Endothelial cell of umbilical vein (primary cell): ENCODE data around the gene SRGAP3. TPM values are rescaled to one million over a fixed set of nuclear protein-coding genes. Genes with fewer than 3 reads are reported as not detected.

Experiments used
- BruUV-seq: library from RNA; stranded (reverse); fragments of 400-500 nt; replicated peaks from 2 replicates; lab custom pipeline; 2021; lab: Mats Ljungman, UMichigan
- CTCF ChIA-PET: fragments of 300-600, 350-600 bp; sonication (Branson Sonifier 250); formaldehyde crosslinking; loops from one replicate; lab custom pipeline; 2021; ENCODE audit warnings: antibody characterized with exemption, inconsistent platforms; lab: Charles Lee
- POLR2A ChIA-PET: fragments of 300-600, 350-600 bp; sonication (Branson Sonifier 250); formaldehyde crosslinking; loops from one replicate; lab custom pipeline; 2021; ENCODE audit warnings: antibody characterized with exemption, inconsistent platforms; lab: Charles Lee
- DNase-seq: peaks from one replicate; pipeline ENCODE4 v3.0.0-alpha.2; 2011; ENCODE audit warnings: low read depth, low spot score
- FAIRE-seq: peaks from 2 replicates; lab custom pipeline; 2011; peaks lifted over from hg19 to GRCh38; lab: Jason Lieb, UNC
- H2AFZ ChIP-seq: 2 replicates; pipeline ENCODE4 v1.6.0; 2012; ENCODE audit warnings: low read depth, low read length, control low read depth, inconsistent platforms
- H3K27ac ChIP-seq: 2 replicates; pipeline ENCODE4 v1.5.1; 2011; ENCODE audit warnings: low read depth, mild to moderate bottlenecking, control low read depth, low read length, moderate library complexity; ENCODE audit not compliant: insufficient read depth
- H3K27me3 ChIP-seq, 2 experiments: 2 replicates each; pipeline versions ENCODE4 v1.6.0 to v1.6.1; 2011; ENCODE audit warnings: low read length in 2 of 2, mixed read lengths in 1 of 2; ENCODE audit not compliant: control insufficient read depth in 2 of 2, insufficient read depth in 2 of 2
- H3K36me3 ChIP-seq, 2 experiments: 2 replicates in 1 of 2; 3 replicates in 1 of 2; pipeline ENCODE4 v1.5.1; 2011; ENCODE audit warnings: low read length in 2 of 2, mild to moderate bottlenecking in 1 of 2, moderate library complexity in 1 of 2; ENCODE audit not compliant: control insufficient read depth in 2 of 2, insufficient read depth in 2 of 2; ENCODE audit errors: extremely low read depth in 1 of 2
- H3K4me1 ChIP-seq: 3 replicates; pipeline ENCODE4 v1.5.1; 2011; ENCODE audit warnings: mild to moderate bottlenecking, low read length; ENCODE audit not compliant: control insufficient read depth, insufficient read depth; ENCODE audit errors: extremely low read depth
- H3K4me2 ChIP-seq: 2 replicates; pipeline ENCODE4 v1.6.1; 2011; ENCODE audit warnings: low read length, control low read depth, mixed read lengths; ENCODE audit not compliant: insufficient read depth
- H3K4me3 ChIP-seq, 3 experiments: fragments of 200-600 bp in 1 of 3; sonication (generic), shearing (Covaris generic) in 1 of 3; replicated peaks in 1 of 3; 2 replicates each; pipeline ENCODE4 v1.5.1; 2011 to 2016; ENCODE audit warnings: control low read depth in 3 of 3, low read length in 3 of 3, mild to moderate bottlenecking in 2 of 3, inconsistent platforms in 1 of 3, low read depth in 1 of 3, moderate library complexity in 1 of 3; ENCODE audit not compliant: insufficient read depth in 1 of 3
- H3K79me2 ChIP-seq: 2 replicates; pipeline ENCODE4 v1.6.0; 2012; ENCODE audit warnings: low read length, inconsistent platforms; ENCODE audit not compliant: control insufficient read depth, insufficient read depth
- H3K9ac ChIP-seq: replicated peaks from 2 replicates; pipeline ENCODE3; 2011; ENCODE audit warnings: low read length, control low read depth; ENCODE audit not compliant: insufficient read depth; ENCODE audit errors: extremely low read depth
- H3K9me1 ChIP-seq: replicated peaks from 3 replicates; pipeline ENCODE4 v1.6.0; 2011; ENCODE audit warnings: mild to moderate bottlenecking, low read length; ENCODE audit not compliant: control insufficient read depth, insufficient read depth; ENCODE audit errors: extremely low read depth
- H3K9me3 ChIP-seq: replicated peaks from 2 replicates; pipeline ENCODE4 v1.5.1; 2012; ENCODE audit warnings: low read length, inconsistent platforms; ENCODE audit not compliant: control insufficient read depth, insufficient read depth
- H4K20me1 ChIP-seq: replicated peaks from 2 replicates; pipeline ENCODE3; 2011; ENCODE audit warnings: mild to moderate bottlenecking, low read length; ENCODE audit not compliant: control insufficient read depth, insufficient read depth; ENCODE audit errors: extremely low read depth
- EZH2 ChIP-seq: IDR thresholded peaks from 2 replicates; pipeline ENCODE4 v1.6.1; 2012; ENCODE audit warnings: borderline replicate concordance, low read depth, mild to moderate bottlenecking, moderate library complexity, low read length, inconsistent platforms; ENCODE audit not compliant: severe bottlenecking
- FOS ChIP-seq: IDR thresholded peaks from 2 replicates; pipeline ENCODE4 v1.6.1; 2011; ENCODE audit warnings: mild to moderate bottlenecking, low read length, moderate library complexity, borderline replicate concordance; ENCODE audit not compliant: insufficient read depth
- GATA2 ChIP-seq: IDR thresholded peaks from 2 replicates; pipeline ENCODE4 v1.7.0; 2011; ENCODE audit warnings: low read depth, mild to moderate bottlenecking, moderate library complexity, mixed read lengths, low read length; ENCODE audit not compliant: insufficient read length, insufficient read depth
- JUN ChIP-seq: IDR thresholded peaks from 2 replicates; pipeline ENCODE4 v1.6.1; 2011; ENCODE audit warnings: borderline replicate concordance, low read depth; ENCODE audit not compliant: insufficient read length, insufficient read depth
- MYC ChIP-seq: IDR thresholded peaks from one replicate; pipeline ENCODE4 v1.6.1; 2011; ENCODE audit warnings: mild to moderate bottlenecking, low read depth, low read length
- POLR2A ChIP-seq: IDR thresholded peaks from 2 replicates; pipeline ENCODE4 v1.6.1; 2012; ENCODE audit warnings: low read depth, mild to moderate bottlenecking, control low read depth, low read length
- POLR2AphosphoS5 ChIP-seq: IDR thresholded peaks from 2 replicates; pipeline ENCODE4 v1.6.1; 2012; ENCODE audit warnings: low read depth, mild to moderate bottlenecking, control low read depth, low read length, moderate library complexity; ENCODE audit not compliant: insufficient read depth
- dilution Hi-C: fragments of 300-500 bp; cut with MboI; formaldehyde crosslinking; loops from one replicate; pipeline ENCODE4 v1.15.0; 2019; ENCODE audit warnings: low sequenced_read_pairs; ENCODE audit not compliant: extremely low pct_ligation_motif_present
- intact Hi-C: fragments of 100-400 bp; cut with micrococcal nuclease; formaldehyde crosslinking; loops from one replicate; pipeline ENCODE4 v1.10.0; 2022
- polyA plus RNA-seq, 4 experiments: library from polyadenylated mRNA; depleted of rRNA in 3 of 4; stranded (reverse) in 3 of 4; unstranded in 1 of 4; fragments of >200 nt; gene quantifications; 2 replicates each; pipeline versions ENCODE4 v1.2.1 to v1.2.3, GENCODE V29; 2011 to 2012; ENCODE audit warnings: missing spikeins in 1 of 4
- total RNA-seq: library from RNA; stranded (reverse); gene quantifications from 2 replicates; pipeline ENCODE4 v1.2.3, GENCODE V29; 2021
- TF ChIP-seq, protein P1 (sequence below): IDR thresholded peaks from 2 replicates; pipeline ENCODE4 v1.6.1; 2011; ENCODE audit not compliant: insufficient read depth, insufficient read length
- TF ChIP-seq, protein P2 (sequence below), 2 donors: IDR thresholded peaks; 1 replicate in 1 of 2; 2 replicates in 1 of 2; pipeline ENCODE4 v1.5.1; 2011; ENCODE audit warnings: low read length in 2 of 2, mild to moderate bottlenecking in 2 of 2, moderate library complexity in 2 of 2, control low read depth in 1 of 2, inconsistent platforms in 1 of 2, low read depth in 1 of 2; ENCODE audit not compliant: insufficient read depth in 1 of 2; ENCODE audit errors: extremely low read depth in 1 of 2

Gene SRGAP3
- total and polyA plus RNA-seq, 2 donors (not counting 3 experiments of a cell fraction or from before 2014, with no cell fraction given) = 0.06 TPM; not detected in 1

DNA sequence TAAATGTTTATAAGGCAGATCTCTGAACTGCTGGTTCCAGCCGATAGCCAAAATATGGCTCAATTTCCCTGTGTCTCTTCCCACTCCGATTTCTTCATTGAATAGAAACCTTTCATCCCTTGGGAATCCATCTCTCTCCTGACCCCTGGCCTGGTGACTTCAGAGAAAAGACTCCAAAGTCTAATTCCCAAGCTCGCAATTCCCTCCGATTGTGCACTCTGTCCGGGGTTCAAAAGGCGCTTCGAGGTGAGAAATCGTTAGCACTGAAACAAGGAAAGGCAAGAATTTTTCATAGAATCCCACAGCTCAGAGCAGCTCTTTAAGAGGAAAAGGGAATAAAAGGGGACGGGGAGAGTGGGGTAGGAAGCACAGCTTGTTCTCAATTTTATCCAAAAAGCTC lies 267.7 kb downstream of the SRGAP3 start:
- no peak overlapping the region for H3K4me2 ChIP-seq
- ChIA-PET POLR2A (no interaction called here), CTCF (interaction anchor here (1.0 kb wide), 1 partner anchor 12 kb away, joined by 3 read pairs; no protein-coding TSS in a partner anchor)
- no peaks in the 10 kb centered on the region for H4K20me1 ChIP-seq
- no peaks in the 10 kb centered on the region for H3K9me1 ChIP-seq
- no TSS peak for BruUV-seq
- H3K9ac ChIP-seq = no peak overlapping the region
- no peaks in the 10 kb centered on the region for H3K4me1 ChIP-seq
- dilution Hi-C loops (no loop called here), intact Hi-C loops (no loop called here)
- no peak overlapping the region for H3K27ac ChIP-seq
- peaks cover 0 to 4% of the 10 kb centered on the region in 2 experiments for H3K27me3 ChIP-seq
- H3K36me3 ChIP-seq = no peaks in the 10 kb centered on the region
- H3K4me3 ChIP-seq = no peak overlapping the region
- H3K9me3 ChIP-seq = no peaks in the 10 kb centered on the region
- no peak for DNase-seq
- H2AFZ ChIP-seq = no peak overlapping the region
- FAIRE-seq = no peak
- no peak for TF ChIP-seq JUN
- TF ChIP-seq FOS = no peak
- TF ChIP-seq, protein P1, sequence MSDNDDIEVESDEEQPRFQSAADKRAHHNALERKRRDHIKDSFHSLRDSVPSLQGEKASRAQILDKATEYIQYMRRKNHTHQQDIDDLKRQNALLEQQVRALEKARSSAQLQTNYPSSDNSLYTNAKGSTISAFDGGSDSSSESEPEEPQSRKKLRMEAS = no peak
- TF ChIP-seq EZH2 = no peak
- no peak for TF ChIP-seq MYC
- H3K79me2 ChIP-seq = no peaks in the 10 kb centered on the region

DNA sequence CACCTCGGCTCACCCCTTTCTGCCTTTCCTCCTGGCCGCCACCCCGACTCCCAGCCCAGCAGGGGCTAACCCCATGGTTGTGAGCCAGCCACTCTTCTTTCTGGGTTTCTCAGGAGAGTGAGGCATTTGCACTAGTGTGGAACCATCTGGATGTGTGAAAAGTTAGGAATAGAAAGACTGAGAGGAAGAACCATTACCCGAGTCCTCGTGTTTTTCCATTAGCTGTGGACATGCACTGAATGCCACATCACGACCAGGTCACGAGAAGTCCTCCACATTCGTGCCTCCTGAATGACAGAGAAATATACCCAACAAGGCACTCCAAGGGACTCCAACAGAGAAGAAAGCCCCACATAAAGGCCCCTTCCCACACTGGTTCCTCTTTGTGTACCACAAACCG lies 268.1 kb downstream of the SRGAP3 start:
- H3K9ac ChIP-seq = no peak overlapping the region
- BruUV-seq = no TSS peak
- no peak overlapping the region for H3K4me3 ChIP-seq
- no peak overlapping the region for H3K4me2 ChIP-seq
- H3K27ac ChIP-seq = no peak overlapping the region
- POLR2A ChIA-PET = no interaction called here
- no peaks in the 10 kb centered on the region for H3K9me1 ChIP-seq
- FAIRE-seq (no peak), DNase-seq (no peak)
- no peaks in the 10 kb centered on the region for H3K79me2 ChIP-seq
- dilution Hi-C loops (no loop called here), intact Hi-C loops (no loop called here)
- no peak overlapping the region for H2AFZ ChIP-seq
- no peaks in the 10 kb centered on the region for H3K9me3 ChIP-seq
- H4K20me1 ChIP-seq = no peaks in the 10 kb centered on the region
- H3K36me3 ChIP-seq = no peaks in the 10 kb centered on the region
- CTCF ChIA-PET = interaction anchor here (1.0 kb wide), 1 partner anchor 12 kb away, joined by 3 read pairs; no protein-coding TSS in a partner anchor
- TF ChIP-seq POLR2AphosphoS5 (no peak), FOS (no peak), JUN (no peak), EZH2 (no peak), GATA2 (no peak), POLR2A (no peak), MYC (no peak)
- TF ChIP-seq, protein P2, sequence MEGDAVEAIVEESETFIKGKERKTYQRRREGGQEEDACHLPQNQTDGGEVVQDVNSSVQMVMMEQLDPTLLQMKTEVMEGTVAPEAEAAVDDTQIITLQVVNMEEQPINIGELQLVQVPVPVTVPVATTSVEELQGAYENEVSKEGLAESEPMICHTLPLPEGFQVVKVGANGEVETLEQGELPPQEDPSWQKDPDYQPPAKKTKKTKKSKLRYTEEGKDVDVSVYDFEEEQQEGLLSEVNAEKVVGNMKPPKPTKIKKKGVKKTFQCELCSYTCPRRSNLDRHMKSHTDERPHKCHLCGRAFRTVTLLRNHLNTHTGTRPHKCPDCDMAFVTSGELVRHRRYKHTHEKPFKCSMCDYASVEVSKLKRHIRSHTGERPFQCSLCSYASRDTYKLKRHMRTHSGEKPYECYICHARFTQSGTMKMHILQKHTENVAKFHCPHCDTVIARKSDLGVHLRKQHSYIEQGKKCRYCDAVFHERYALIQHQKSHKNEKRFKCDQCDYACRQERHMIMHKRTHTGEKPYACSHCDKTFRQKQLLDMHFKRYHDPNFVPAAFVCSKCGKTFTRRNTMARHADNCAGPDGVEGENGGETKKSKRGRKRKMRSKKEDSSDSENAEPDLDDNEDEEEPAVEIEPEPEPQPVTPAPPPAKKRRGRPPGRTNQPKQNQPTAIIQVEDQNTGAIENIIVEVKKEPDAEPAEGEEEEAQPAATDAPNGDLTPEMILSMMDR (IDR thresholded peaks at IDR 0.05; ENCODE audit: extremely low read depth in 1 of 2, insufficient read depth in 1 of 2, low read depth in 1 of 2, low read length in 2 of 2) = no peak
- TF ChIP-seq, protein P1 = no peak
- H3K27me3 ChIP-seq = peaks cover 0 to 4% of the 10 kb centered on the region in 2 experiments
- no peaks in the 10 kb centered on the region for H3K4me1 ChIP-seq
